ENCODE results near the gene PCBP3.

GRCh38 chr21:45630876-45631275, 12.6 kb upstream of the PCBP3 start:
- TF ChIP-seq CTCF (IDR thresholded peaks at IDR 0.05; ENCODE audit: low read depth, low read length, missing input control) (no peak), MAX (IDR thresholded peaks at IDR 0.05) (no peak), YY1 (IDR thresholded peaks at IDR 0.05) (no peak)
